SK-MEL-5 (cell line): ENCODE measurements around the gene LSP1. TPM values are rescaled to one million over a fixed set of nuclear protein-coding genes. Genes with fewer than 3 reads are reported as not detected.
"Not testable (repeated sequence)": the region's sequence is repeated elsewhere in the genome, so short reads cannot be mapped to it uniquely, and the experiment has no call there.

Experiments
- DNase-seq: peaks from one replicate; pipeline ENCODE4 v3.0.0-alpha.2; 2016; ENCODE audit warnings: low read depth, low spot score
- in situ Hi-C: cut with HindIII; loops from 2 replicates; pipeline ENCODE4 v1.10.0; 2016; ENCODE audit warnings: low sequenced_read_pairs, high pct_unique_total_duplicates, low pct_unique_long_range_greater_than_20kb
- small RNA-seq, 2 experiments: library from RNA; depleted of rRNA; stranded (forward); fragments of <200 nt; gene quantifications; one replicate each; pipeline ENCODE3, GENCODE V24; 2014
- total RNA-seq: library from RNA; depleted of rRNA; stranded (reverse); fragments of >200 nt; shearing (Covaris generic); gene quantifications from 2 replicates; pipeline ENCODE4 v1.2.3, GENCODE V29; 2014; rRNA removed

LSP1 gene
- total RNA-seq, 1 experiment from 2014 or later, result not detected

- DNase-seq, result no peak
Measured at GRCh38 chr11:1934335-1935155, 81.7 kb downstream of the LSP1 start.

DNA sequence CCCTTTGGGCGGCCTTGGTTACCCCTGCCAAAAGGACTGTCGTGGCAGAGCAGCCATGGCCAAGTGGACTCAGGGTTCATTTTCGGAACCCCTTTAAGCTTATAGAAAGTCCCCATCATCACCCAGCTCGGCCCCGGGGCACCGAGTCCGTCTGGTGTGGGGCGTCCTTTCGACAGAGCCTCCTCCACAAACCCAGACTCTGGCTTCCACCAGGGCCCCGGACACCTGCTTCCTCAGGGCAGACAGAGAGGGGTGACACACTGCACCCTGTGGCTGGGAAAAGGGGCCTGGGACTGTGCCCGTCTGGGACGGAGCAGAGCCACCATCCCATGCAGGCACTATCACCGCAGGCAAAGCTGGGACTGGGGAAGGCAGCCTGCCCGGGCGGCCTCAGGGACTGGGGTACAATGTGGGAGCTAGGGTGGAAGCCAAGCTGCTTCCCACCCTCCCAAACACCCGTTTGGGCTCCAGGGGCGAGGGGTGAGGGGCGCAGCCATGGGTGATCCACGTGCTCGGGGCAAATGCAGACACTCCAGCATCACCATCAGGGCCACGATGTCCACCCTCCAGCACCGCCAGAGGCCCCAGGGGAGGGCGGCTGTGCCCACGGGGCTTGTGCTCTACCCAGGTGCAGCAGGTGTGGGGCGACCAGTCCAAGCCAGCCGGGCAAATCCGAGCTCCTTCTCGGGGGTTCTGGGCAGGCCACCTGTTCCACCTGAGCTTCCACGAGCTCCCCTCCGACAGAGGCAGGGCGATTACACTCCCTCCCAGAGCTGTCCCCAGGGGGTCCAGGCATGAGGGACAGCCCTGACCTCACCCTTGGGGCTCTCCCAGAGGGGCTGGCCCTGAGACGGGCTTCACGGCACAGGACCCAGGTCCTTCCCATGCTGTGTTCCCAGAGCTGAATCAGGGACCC lies 82.5 kb downstream of the LSP1 start:
- no peak for DNase-seq
- in situ Hi-C loops, result no loop called here

More at GRCh38 chr11:1934335-1935155, 81.7 kb downstream of the LSP1 start:
- in situ Hi-C loops, result no loop called here

GRCh38 chr11:1936072-1936780 lies 83.3 kb downstream of the LSP1 start:
- DNase-seq, result no peak
- in situ Hi-C loops, result no loop called here

GRCh38 chr11:1936781-1937615 lies 84.1 kb downstream of the LSP1 start:
- no peak for DNase-seq

GRCh38 chr11:1937616-1938342 lies 84.9 kb downstream of the LSP1 start:
- DNase-seq, result no peak
- in situ Hi-C loops, result no loop called here

More at GRCh38 chr11:1936781-1937615, 84.1 kb downstream of the LSP1 start:
- in situ Hi-C loops, result no loop called here

GRCh38 chr11:1938343-1939005 lies 85.6 kb downstream of the LSP1 start:
- in situ Hi-C loops, result no loop called here
- DNase-seq, result no peak

- no peak for DNase-seq
- in situ Hi-C loops, result no loop called here
Measured at GRCh38 chr11:1939006-1939625, 86.2 kb downstream of the LSP1 start.

DNA sequence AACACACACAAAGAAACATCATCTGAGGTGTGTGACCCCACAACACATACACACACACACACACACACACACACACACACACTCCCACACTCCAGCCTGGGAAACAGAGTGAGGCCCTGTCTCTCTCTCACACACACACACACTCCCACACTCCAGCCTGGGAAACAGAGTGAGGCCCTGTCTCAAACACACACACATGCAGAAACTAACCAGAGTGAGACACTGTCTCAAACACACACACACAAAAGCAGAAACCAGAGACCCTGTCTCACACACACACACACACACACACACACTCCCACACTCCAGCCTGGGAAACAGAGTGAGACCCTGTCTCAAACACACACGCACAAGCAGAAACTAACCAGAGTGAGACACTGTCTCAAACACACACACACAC lies 86.9 kb downstream of the LSP1 start:
- DNase-seq, result not testable (repeated sequence)

More for the DNA sequence above, 86.9 kb downstream of the LSP1 start:
- in situ Hi-C loops, result not testable (repeated sequence)

Small RNA genes lying within 50 kb of the gene (small RNA-seq; reads per million reads assigned to genes)
- gene AC051649.1 (0 reads per million in 2 experiments), gene MIR4298 (0 reads per million in 2 experiments)

Other genes with a start within 250 kb of the LSP1 start
- not detected in 2 replicates for gene KRTAP5-3, start 244.6 kb upstream of the LSP1 start, total RNA-seq
- not detected in 2 replicates for gene KRTAP5-4, start 230.9 kb upstream of the LSP1 start, total RNA-seq
- gene KRTAP5-5, start 223.3 kb upstream of the LSP1 start, total RNA-seq, result not detected in 2 replicates
- gene KRTAP5-6, start 155.9 kb upstream of the LSP1 start, total RNA-seq, result not detected in 2 replicates
- 0.11 TPM in 1 of 2 replicates, not detected in the other for gene IFITM10, start 102.5 kb upstream of the LSP1 start, total RNA-seq
- gene CTSD, start 89.2 kb upstream of the LSP1 start, total RNA-seq, result 428 and 450 TPM in 2 replicates
- gene SYT8, start 18.1 kb upstream of the LSP1 start, total RNA-seq, result not detected in 2 replicates
- not detected in 2 replicates for gene TNNI2, start 14.1 kb upstream of the LSP1 start, total RNA-seq
- not detected in 2 replicates for gene PRR33, start 38.8 kb downstream of the LSP1 start, total RNA-seq
- gene TNNT3, start 66.6 kb downstream of the LSP1 start, total RNA-seq, result not detected in 2 replicates
- gene MRPL23, start 94.2 kb downstream of the LSP1 start, total RNA-seq, result 169 and 172 TPM in 2 replicates
- gene H19, start 144.8 kb downstream of the LSP1 start, total RNA-seq, result 8.8 and 11.1 TPM in 2 replicates